Peyer's patch (tissue), 4 donors: Measurements from ENCODE around the gene RANBP2.

Experiments
- CTCF ChIP-seq, 6 experiments: fragments of 450-650 bp in 4 of 6; fragments of 200-600 bp in 2 of 6; sonication (generic) in 1 of 6; IDR thresholded peaks; one replicate each; pipeline ENCODE4 v1.5.1; 2017 to 2019; ENCODE audit warnings: antibody characterized with exemption in 6 of 6, mild to moderate bottlenecking in 3 of 6, moderate library complexity in 1 of 6
- POLR2A ChIP-seq, 2 donors: fragments of 450-650 bp; IDR thresholded peaks; one replicate each; pipeline ENCODE4 v1.5.1; 2017; ENCODE audit warnings: antibody characterized with exemption in 2 of 2, mild to moderate bottlenecking in 2 of 2, moderate library complexity in 2 of 2

- TF ChIP-seq CTCF (IDR thresholded peaks at IDR 0.05) = no peak
- TF ChIP-seq POLR2A (IDR thresholded peaks at IDR 0.05) = no peak
Observed at GRCh38 chr2:108820482-108820881, 101.2 kb downstream of the RANBP2 start.
